ENCODE data around the gene TREML4.
A peak's percentile ranks its signal among the peaks of the same experiment; 100 is the strongest.

The TREML4 gene

GRCh38 chr6:41191569-41191968 lies 36.6 kb upstream of the TREML4 start:
- Histone ChIP-seq H3K4me2 (ENCODE audit: insufficient read depth, low read length) (no peak overlapping the region), H3K4me3 (ENCODE audit: low read depth in 1 of 2, low read length in 2 of 2) (no peak overlapping the region), H2AFZ (ENCODE audit: low read depth, low read length) (no peak overlapping the region), H3K27ac (ENCODE audit: low read length) (peak overlapping the region; percentile 6; the same call in 1 of the 2 replicates), H3K9ac (ENCODE audit: low read depth, low read length) (no peak overlapping the region), H3K79me2 (ENCODE audit: insufficient read depth, low read length) (no peaks in the 10 kb centered on the region), H3K36me3 (ENCODE audit: insufficient read depth, low read length) (peaks cover 7% of the 10 kb centered on the region; the same call in 1 of the 2 replicates), H3K4me1 (ENCODE audit: insufficient read depth, low read length) (no peaks in the 10 kb centered on the region), H4K20me1 (ENCODE audit: insufficient read depth, low read length) (no peaks in the 10 kb centered on the region), H3K9me3 (ENCODE audit: insufficient read depth, low read length, severe bottlenecking) (peaks cover 11% of the 10 kb centered on the region), H3K27me3 (ENCODE audit: insufficient read depth, low read length, poor library complexity) (no peaks in the 10 kb centered on the region)
- DNase-seq: no peak
- ATAC-seq (ENCODE audit: insufficient read depth, low read depth): peak; percentile 44; the same call in 1 of the 3 replicates
- TF ChIP-seq EZH2 (IDR thresholded peaks at IDR 0.05; ENCODE audit: borderline replicate concordance, low read depth, low read length, severe bottlenecking): no peak
- TF ChIP-seq CTCF (IDR thresholded peaks at IDR 0.05; ENCODE audit: borderline replicate concordance, extremely low read depth, low read length, poor library complexity, severe bottlenecking): peak; percentile 59

DNA sequence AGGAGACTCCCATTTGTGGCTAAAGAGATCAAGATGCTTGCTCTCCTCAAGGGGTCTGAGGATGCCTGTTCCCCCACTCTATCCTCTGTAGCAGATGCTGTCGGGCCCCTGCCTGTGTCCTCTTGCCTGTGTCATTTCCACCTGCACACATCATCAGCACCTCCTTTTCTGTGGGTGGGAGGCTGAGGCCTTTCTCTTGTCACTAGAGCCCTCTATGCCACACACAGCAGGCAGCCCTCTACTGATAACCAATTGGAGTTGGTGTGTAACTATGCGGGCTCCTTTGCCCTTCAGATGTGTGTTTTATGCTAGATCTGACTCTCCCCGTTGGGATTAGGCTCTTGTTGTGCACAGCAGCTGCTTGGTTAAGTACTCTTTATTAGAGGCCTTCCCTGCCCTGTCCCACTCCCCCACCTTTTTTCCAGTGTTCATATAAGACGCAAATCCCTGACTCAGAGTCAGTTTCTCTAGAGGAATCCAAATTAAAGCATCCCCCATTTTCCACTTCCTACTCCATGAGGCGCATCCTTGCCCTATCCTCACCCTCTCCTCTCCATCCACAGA lies 34.9 kb upstream of the TREML4 start:
- no peak overlapping the region for H3K4me3 ChIP-seq (ENCODE audit: low read depth in 1 of 2, low read length in 2 of 2)

GRCh38 chr6:41193884-41194283 lies 34.3 kb upstream of the TREML4 start:
- H3K4me3 ChIP-seq (ENCODE audit: low read depth in 1 of 2, low read length in 2 of 2): no peak overlapping the region
- no peak for DNase-seq
- no peak overlapping the region for H2AFZ ChIP-seq (ENCODE audit: low read depth, low read length)
- no peak for TF ChIP-seq CTCF (IDR thresholded peaks at IDR 0.05; ENCODE audit: borderline replicate concordance, extremely low read depth, low read length, poor library complexity, severe bottlenecking)
- no peak overlapping the region for H3K9ac ChIP-seq (ENCODE audit: low read depth, low read length)
- no peak overlapping the region for H3K27ac ChIP-seq (ENCODE audit: low read length)
- H3K4me1 ChIP-seq (ENCODE audit: insufficient read depth, low read length): peaks cover 6% of the 10 kb centered on the region
- no peaks in the 10 kb centered on the region for H3K27me3 ChIP-seq (ENCODE audit: insufficient read depth, low read length, poor library complexity)
- no peaks in the 10 kb centered on the region for H4K20me1 ChIP-seq (ENCODE audit: insufficient read depth, low read length)
- peaks cover 7% of the 10 kb centered on the region; the same call in 1 of the 2 replicates for H3K36me3 ChIP-seq (ENCODE audit: insufficient read depth, low read length)
- peaks cover 11% of the 10 kb centered on the region for H3K9me3 ChIP-seq (ENCODE audit: insufficient read depth, low read length, severe bottlenecking)
- no peak overlapping the region for H3K4me2 ChIP-seq (ENCODE audit: insufficient read depth, low read length)
- no peaks in the 10 kb centered on the region for H3K79me2 ChIP-seq (ENCODE audit: insufficient read depth, low read length)
- ATAC-seq (ENCODE audit: insufficient read depth, low read depth): no peak

More for the DNA sequence above, 34.9 kb upstream of the TREML4 start:
- Histone ChIP-seq H3K36me3 (ENCODE audit: insufficient read depth, low read length) (peaks cover 7% of the 10 kb centered on the region; the same call in 1 of the 2 replicates), H3K9me3 (ENCODE audit: insufficient read depth, low read length, severe bottlenecking) (peaks cover 11% of the 10 kb centered on the region), H2AFZ (ENCODE audit: low read depth, low read length) (no peak overlapping the region), H3K4me1 (ENCODE audit: insufficient read depth, low read length) (peaks cover under 1% of the 10 kb centered on the region), H3K4me2 (ENCODE audit: insufficient read depth, low read length) (no peak overlapping the region), H3K79me2 (ENCODE audit: insufficient read depth, low read length) (no peaks in the 10 kb centered on the region), H4K20me1 (ENCODE audit: insufficient read depth, low read length) (no peaks in the 10 kb centered on the region), H3K27me3 (ENCODE audit: insufficient read depth, low read length, poor library complexity) (no peaks in the 10 kb centered on the region), H3K9ac (ENCODE audit: low read depth, low read length) (no peak overlapping the region), H3K27ac (ENCODE audit: low read length) (no peak overlapping the region)
- DNase-seq (no peak), ATAC-seq (ENCODE audit: insufficient read depth, low read depth) (peak; percentile 22; the same call in 1 of the 3 replicates)
- TF ChIP-seq EZH2 (IDR thresholded peaks at IDR 0.05; ENCODE audit: borderline replicate concordance, low read depth, low read length, severe bottlenecking) (no peak), CTCF (IDR thresholded peaks at IDR 0.05; ENCODE audit: borderline replicate concordance, extremely low read depth, low read length, poor library complexity, severe bottlenecking) (no peak)
